Measurements from ENCODE around the gene EPHB6.

Gene EPHB6

DNA sequence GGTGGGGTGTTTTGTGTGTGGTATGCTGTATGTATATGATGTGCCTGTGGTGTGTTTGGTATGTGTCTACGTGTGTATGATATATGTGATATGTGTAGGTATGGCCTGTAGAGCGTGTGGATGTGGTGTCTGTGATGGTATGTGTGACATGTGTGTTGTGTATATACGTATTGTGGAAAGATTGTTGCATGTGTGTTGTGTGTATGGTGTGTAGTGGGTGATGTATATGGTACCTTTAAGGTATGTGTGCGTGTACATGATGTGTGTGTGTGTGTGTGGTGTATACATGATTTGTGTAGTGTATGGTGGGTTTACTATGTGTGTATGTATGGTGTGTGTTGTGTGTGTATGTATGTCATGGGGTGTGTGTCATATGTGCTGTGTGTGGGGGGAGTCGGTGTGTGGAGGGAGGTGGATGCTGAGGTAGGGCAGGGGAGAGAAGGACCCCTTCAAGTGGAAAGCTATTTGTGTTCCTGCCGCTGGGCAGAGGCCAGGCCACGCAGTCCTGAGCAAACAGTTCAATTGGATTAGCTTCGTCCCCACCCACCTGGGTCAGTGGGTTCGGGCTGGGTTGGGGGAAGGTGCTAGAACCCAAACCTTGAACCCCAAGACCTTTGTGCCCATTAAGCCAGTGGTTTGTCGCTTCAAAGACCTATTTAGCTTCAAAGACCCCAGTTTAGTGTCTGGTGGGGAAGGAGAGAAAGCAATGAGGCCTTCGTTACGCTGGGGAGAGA lies 32.6 kb downstream of the EPHB6 start:
- H3K4me3 ChIP-seq (ENCODE audit: low read depth, low read length), result no peak overlapping the region
- H3K27ac ChIP-seq (ENCODE audit: low read depth, low read length), result no peak overlapping the region
- H3K4me1 ChIP-seq (ENCODE audit: control insufficient read depth, insufficient read depth, low read length, unreplicated experiment), result no peaks in the 10 kb centered on the region
- no peak overlapping the region for H2AFZ ChIP-seq (ENCODE audit: low read length, unreplicated experiment)
- no peaks in the 10 kb centered on the region for H3K36me3 ChIP-seq (ENCODE audit: insufficient read depth, low read length)
- H3K27me3 ChIP-seq (ENCODE audit: insufficient read depth, low read length), result peaks cover 30% of the 10 kb centered on the region
- H3K79me2 ChIP-seq (ENCODE audit: control insufficient read depth, insufficient read depth, low read length, unreplicated experiment), result no peaks in the 10 kb centered on the region

DNA sequence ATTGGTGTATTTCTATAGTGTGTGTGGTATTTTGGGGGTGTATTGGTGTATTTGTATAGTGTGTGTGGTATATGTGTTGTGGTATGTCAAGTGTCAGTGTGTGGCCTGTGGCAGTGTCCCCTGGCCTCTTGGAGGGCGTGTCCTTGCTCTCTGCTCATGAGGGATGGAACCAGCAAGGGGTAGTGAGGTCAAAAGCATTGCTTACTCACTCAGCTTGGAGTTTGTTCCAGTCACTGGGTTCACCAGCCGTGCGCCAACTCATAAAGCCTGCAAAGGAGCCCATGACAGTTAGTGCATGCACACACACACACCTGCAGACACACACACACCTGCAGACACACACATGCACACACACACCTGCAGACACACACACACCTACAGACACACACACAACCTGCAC lies 34.9 kb downstream of the EPHB6 start:
- Histone ChIP-seq H3K27me3 (ENCODE audit: insufficient read depth, low read length) (peaks cover 25% of the 10 kb centered on the region), H3K36me3 (ENCODE audit: insufficient read depth, low read length) (no peaks in the 10 kb centered on the region)

GRCh38 chr7:142890874-142891485 lies 36.1 kb downstream of the EPHB6 start:
- peaks cover 32% of the 10 kb centered on the region for H3K27me3 ChIP-seq (ENCODE audit: insufficient read depth, low read length)
- no peak overlapping the region for H2AFZ ChIP-seq (ENCODE audit: low read length, unreplicated experiment)
- no peaks in the 10 kb centered on the region for H3K79me2 ChIP-seq (ENCODE audit: control insufficient read depth, insufficient read depth, low read length, unreplicated experiment)
- H3K4me3 ChIP-seq (ENCODE audit: low read depth, low read length), result no peak overlapping the region
- no peak overlapping the region for H3K27ac ChIP-seq (ENCODE audit: low read depth, low read length)
- H3K4me1 ChIP-seq (ENCODE audit: control insufficient read depth, insufficient read depth, low read length, unreplicated experiment), result no peaks in the 10 kb centered on the region
- H3K36me3 ChIP-seq (ENCODE audit: insufficient read depth, low read length), result no peaks in the 10 kb centered on the region

More for the DNA sequence above, 34.9 kb downstream of the EPHB6 start:
- Histone ChIP-seq H3K79me2 (ENCODE audit: control insufficient read depth, insufficient read depth, low read length, unreplicated experiment) (no peaks in the 10 kb centered on the region), H3K4me3 (ENCODE audit: low read depth, low read length) (no peak overlapping the region), H2AFZ (ENCODE audit: low read length, unreplicated experiment) (no peak overlapping the region), H3K4me1 (ENCODE audit: control insufficient read depth, insufficient read depth, low read length, unreplicated experiment) (no peaks in the 10 kb centered on the region), H3K27ac (ENCODE audit: low read depth, low read length) (no peak overlapping the region)

DNA sequence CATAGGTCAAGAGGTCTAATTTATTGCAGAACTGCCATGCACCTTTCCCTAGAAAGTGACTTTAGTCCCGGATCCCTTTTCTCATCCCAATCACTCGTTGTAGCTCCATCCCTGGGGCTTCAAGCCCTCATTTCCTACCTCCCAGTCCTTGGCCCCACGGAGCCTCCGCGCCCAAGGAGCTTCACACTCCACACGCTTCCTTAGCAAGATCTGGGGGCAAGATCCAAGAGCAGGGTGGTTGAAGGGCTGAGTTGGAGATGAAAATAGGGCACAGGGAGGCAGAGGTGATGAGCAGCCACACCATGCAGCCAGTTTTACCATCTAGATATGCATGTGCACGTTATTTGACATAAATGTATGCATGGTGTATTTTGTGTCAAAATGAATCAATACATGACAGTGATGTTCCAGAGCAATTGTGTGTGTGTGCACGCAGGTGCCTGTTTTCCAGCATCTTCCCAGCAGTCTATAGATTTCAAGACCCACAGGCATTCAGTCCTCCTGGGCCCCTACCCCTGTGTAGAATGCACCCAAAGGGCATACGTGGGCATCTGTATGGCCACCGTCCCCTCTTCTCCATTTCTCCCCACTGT lies 36.7 kb downstream of the EPHB6 start:
- Histone ChIP-seq H2AFZ (ENCODE audit: low read length, unreplicated experiment) (no peak overlapping the region), H3K27ac (ENCODE audit: low read depth, low read length) (no peak overlapping the region), H3K36me3 (ENCODE audit: insufficient read depth, low read length) (no peaks in the 10 kb centered on the region), H3K4me1 (ENCODE audit: control insufficient read depth, insufficient read depth, low read length, unreplicated experiment) (no peaks in the 10 kb centered on the region), H3K4me3 (ENCODE audit: low read depth, low read length) (no peak overlapping the region), H3K79me2 (ENCODE audit: control insufficient read depth, insufficient read depth, low read length, unreplicated experiment) (no peaks in the 10 kb centered on the region), H3K27me3 (ENCODE audit: insufficient read depth, low read length) (peaks cover 32% of the 10 kb centered on the region)

DNA sequence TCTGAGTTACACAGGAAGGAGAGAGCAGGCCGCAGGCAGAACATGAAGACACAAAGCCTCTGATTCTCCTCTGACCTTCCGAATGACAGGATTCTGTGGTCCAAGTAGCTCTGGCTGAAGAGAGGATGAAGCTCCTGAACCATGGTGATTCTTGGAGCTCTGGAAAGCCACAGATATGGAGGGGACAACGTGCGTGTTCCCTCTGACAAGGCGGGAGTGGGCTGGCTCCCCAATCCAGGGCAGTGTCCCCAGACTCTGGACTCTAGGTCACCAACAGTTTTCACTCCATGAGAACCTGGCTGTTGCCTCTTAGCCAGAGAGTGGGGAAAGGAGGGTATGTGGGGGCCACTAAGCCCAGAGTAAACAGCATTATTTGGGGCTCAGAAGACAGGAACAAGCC lies 38.1 kb downstream of the EPHB6 start:
- no peaks in the 10 kb centered on the region for H3K36me3 ChIP-seq (ENCODE audit: insufficient read depth, low read length)
- no peaks in the 10 kb centered on the region for H3K4me1 ChIP-seq (ENCODE audit: control insufficient read depth, insufficient read depth, low read length, unreplicated experiment)
- H2AFZ ChIP-seq (ENCODE audit: low read length, unreplicated experiment), result no peak overlapping the region
- no peaks in the 10 kb centered on the region for H3K79me2 ChIP-seq (ENCODE audit: control insufficient read depth, insufficient read depth, low read length, unreplicated experiment)
- no peak overlapping the region for H3K27ac ChIP-seq (ENCODE audit: low read depth, low read length)
- H3K4me3 ChIP-seq (ENCODE audit: low read depth, low read length), result no peak overlapping the region
- H3K27me3 ChIP-seq (ENCODE audit: insufficient read depth, low read length), result peaks cover 39% of the 10 kb centered on the region

GRCh38 chr7:142894112-142894984 lies 39.5 kb downstream of the EPHB6 start:
- Histone ChIP-seq H3K27me3 (ENCODE audit: insufficient read depth, low read length) (peaks cover 45% of the 10 kb centered on the region), H3K27ac (ENCODE audit: low read depth, low read length) (no peak overlapping the region), H3K4me1 (ENCODE audit: control insufficient read depth, insufficient read depth, low read length, unreplicated experiment) (no peaks in the 10 kb centered on the region), H3K36me3 (ENCODE audit: insufficient read depth, low read length) (no peaks in the 10 kb centered on the region), H3K79me2 (ENCODE audit: control insufficient read depth, insufficient read depth, low read length, unreplicated experiment) (no peaks in the 10 kb centered on the region), H3K4me3 (ENCODE audit: low read depth, low read length) (no peak overlapping the region), H2AFZ (ENCODE audit: low read length, unreplicated experiment) (no peak overlapping the region)

- no peaks in the 10 kb centered on the region for H3K4me1 ChIP-seq (ENCODE audit: control insufficient read depth, insufficient read depth, low read length, unreplicated experiment)
- no peak overlapping the region for H3K27ac ChIP-seq (ENCODE audit: low read depth, low read length)
- no peaks in the 10 kb centered on the region for H3K36me3 ChIP-seq (ENCODE audit: insufficient read depth, low read length)
- peaks cover 51% of the 10 kb centered on the region for H3K27me3 ChIP-seq (ENCODE audit: insufficient read depth, low read length)
- no peak overlapping the region for H2AFZ ChIP-seq (ENCODE audit: low read length, unreplicated experiment)
- H3K4me3 ChIP-seq (ENCODE audit: low read depth, low read length), result no peak overlapping the region
- H3K79me2 ChIP-seq (ENCODE audit: control insufficient read depth, insufficient read depth, low read length, unreplicated experiment), result no peaks in the 10 kb centered on the region
Observed at GRCh38 chr7:142894985-142895593, 40.2 kb downstream of the EPHB6 start.

GRCh38 chr7:142896151-142896550 lies 41.3 kb downstream of the EPHB6 start:
- no peak overlapping the region for H3K27ac ChIP-seq (ENCODE audit: low read depth, low read length)
- H3K79me2 ChIP-seq (ENCODE audit: control insufficient read depth, insufficient read depth, low read length, unreplicated experiment), result no peaks in the 10 kb centered on the region
- peaks cover 55% of the 10 kb centered on the region for H3K27me3 ChIP-seq (ENCODE audit: insufficient read depth, low read length)
- H2AFZ ChIP-seq (ENCODE audit: low read length, unreplicated experiment), result no peak overlapping the region
- H3K4me1 ChIP-seq (ENCODE audit: control insufficient read depth, insufficient read depth, low read length, unreplicated experiment), result no peaks in the 10 kb centered on the region
- H3K4me3 ChIP-seq (ENCODE audit: low read depth, low read length), result no peak overlapping the region
- H3K36me3 ChIP-seq (ENCODE audit: insufficient read depth, low read length), result no peaks in the 10 kb centered on the region

GRCh38 chr7:142896741-142897379 lies 42.0 kb downstream of the EPHB6 start:
- H3K36me3 ChIP-seq (ENCODE audit: insufficient read depth, low read length), result no peaks in the 10 kb centered on the region
- peaks cover 50% of the 10 kb centered on the region for H3K27me3 ChIP-seq (ENCODE audit: insufficient read depth, low read length)
- no peaks in the 10 kb centered on the region for H3K79me2 ChIP-seq (ENCODE audit: control insufficient read depth, insufficient read depth, low read length, unreplicated experiment)
- no peak overlapping the region for H3K27ac ChIP-seq (ENCODE audit: low read depth, low read length)
- no peak overlapping the region for H2AFZ ChIP-seq (ENCODE audit: low read length, unreplicated experiment)
- H3K4me1 ChIP-seq (ENCODE audit: control insufficient read depth, insufficient read depth, low read length, unreplicated experiment), result no peaks in the 10 kb centered on the region
- H3K4me3 ChIP-seq (ENCODE audit: low read depth, low read length), result no peak overlapping the region

- Histone ChIP-seq H3K27ac (ENCODE audit: low read depth, low read length) (no peak overlapping the region), H2AFZ (ENCODE audit: low read length, unreplicated experiment) (no peak overlapping the region), H3K36me3 (ENCODE audit: insufficient read depth, low read length) (no peaks in the 10 kb centered on the region), H3K79me2 (ENCODE audit: control insufficient read depth, insufficient read depth, low read length, unreplicated experiment) (no peaks in the 10 kb centered on the region), H3K27me3 (ENCODE audit: insufficient read depth, low read length) (peaks cover 41% of the 10 kb centered on the region), H3K4me3 (ENCODE audit: low read depth, low read length) (no peak overlapping the region), H3K4me1 (ENCODE audit: control insufficient read depth, insufficient read depth, low read length, unreplicated experiment) (no peaks in the 10 kb centered on the region)
Observed at GRCh38 chr7:142897691-142898090, 42.8 kb downstream of the EPHB6 start.
